HG03196 (cell line): Measurements from ENCODE around the gene CAPN7.

ENCODE experiments used
- ATAC-seq: cut with Tn5 transposase; IDR thresholded peaks from one replicate; pipeline ENCODE4 v1.9.1; 2021; ENCODE audit not compliant: unreplicated experiment

CAPN7 gene

GRCh38 chr3:15294929-15295328, 88.9 kb downstream of the CAPN7 start:
- ATAC-seq = no peak

GRCh38 chr3:15295506-15295905, 89.5 kb downstream of the CAPN7 start:
- ATAC-seq = no peak

- ATAC-seq = no peak
Measured at GRCh38 chr3:15297608-15298350, 91.7 kb downstream of the CAPN7 start.

- ATAC-seq = no peak
Measured at GRCh38 chr3:15298504-15298903, 92.5 kb downstream of the CAPN7 start.

- ATAC-seq = no peak
Measured at GRCh38 chr3:15299036-15299435, 93.0 kb downstream of the CAPN7 start.

- no peak for ATAC-seq
Measured at GRCh38 chr3:15300323-15301078, 94.5 kb downstream of the CAPN7 start.

GRCh38 chr3:15301761-15302160, 95.7 kb downstream of the CAPN7 start:
- no peak for ATAC-seq
